ENCODE measurements around the gene SMIM23.

SMIM23 gene

DNA sequence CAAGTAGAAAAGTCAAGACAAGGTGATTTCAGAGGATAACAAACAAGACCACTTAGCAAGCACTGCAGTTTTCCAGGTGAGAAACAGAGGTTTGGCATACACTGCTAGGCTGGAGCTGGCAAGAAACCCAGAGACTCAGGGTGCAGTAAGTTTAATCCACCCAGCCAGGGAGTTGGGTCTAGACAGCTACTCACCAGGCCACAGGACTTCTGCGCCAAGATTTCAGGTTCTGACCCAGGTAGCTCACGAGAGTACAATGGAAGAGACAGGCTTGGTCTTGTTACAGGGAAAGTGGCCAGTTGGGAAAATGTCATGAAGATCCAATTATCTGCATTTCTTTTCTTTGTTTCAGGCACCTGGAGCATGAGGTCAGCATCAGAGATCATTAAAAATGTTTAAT lies 9.8 kb downstream of the SMIM23 start:
- DNase-seq (ENCODE audit: extremely low read depth, low read depth): no peak
- no peak overlapping the region for H3K4me3 ChIP-seq (replicated peaks; ENCODE audit: low read depth, low read length)
- TF ChIP-seq, protein P1, sequence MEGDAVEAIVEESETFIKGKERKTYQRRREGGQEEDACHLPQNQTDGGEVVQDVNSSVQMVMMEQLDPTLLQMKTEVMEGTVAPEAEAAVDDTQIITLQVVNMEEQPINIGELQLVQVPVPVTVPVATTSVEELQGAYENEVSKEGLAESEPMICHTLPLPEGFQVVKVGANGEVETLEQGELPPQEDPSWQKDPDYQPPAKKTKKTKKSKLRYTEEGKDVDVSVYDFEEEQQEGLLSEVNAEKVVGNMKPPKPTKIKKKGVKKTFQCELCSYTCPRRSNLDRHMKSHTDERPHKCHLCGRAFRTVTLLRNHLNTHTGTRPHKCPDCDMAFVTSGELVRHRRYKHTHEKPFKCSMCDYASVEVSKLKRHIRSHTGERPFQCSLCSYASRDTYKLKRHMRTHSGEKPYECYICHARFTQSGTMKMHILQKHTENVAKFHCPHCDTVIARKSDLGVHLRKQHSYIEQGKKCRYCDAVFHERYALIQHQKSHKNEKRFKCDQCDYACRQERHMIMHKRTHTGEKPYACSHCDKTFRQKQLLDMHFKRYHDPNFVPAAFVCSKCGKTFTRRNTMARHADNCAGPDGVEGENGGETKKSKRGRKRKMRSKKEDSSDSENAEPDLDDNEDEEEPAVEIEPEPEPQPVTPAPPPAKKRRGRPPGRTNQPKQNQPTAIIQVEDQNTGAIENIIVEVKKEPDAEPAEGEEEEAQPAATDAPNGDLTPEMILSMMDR (IDR thresholded peaks at IDR 0.05; ENCODE audit: low read depth, low read length, missing control alignments): no peak

DNA sequence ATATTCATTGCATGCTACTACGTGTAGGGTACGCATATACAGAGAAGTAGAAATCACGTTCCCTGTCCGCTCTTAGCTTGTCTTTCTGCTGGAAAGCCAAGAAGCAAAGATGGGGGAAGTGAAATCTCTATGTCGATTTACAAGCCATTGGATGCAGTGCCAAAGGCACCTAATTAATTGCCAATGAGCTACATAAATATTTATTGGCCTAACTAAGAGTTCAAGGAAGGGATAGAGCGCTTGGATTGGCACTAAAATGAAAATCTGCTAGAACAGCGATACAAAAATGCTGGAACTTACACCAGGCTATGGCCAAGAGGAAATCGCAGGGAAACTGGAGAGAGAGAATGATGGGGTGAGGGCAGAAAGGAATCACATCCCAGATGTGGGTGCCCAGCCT lies 10.8 kb downstream of the SMIM23 start:
- DNase-seq (ENCODE audit: extremely low read depth, low read depth): no peak
- TF ChIP-seq, protein P1 (IDR thresholded peaks at IDR 0.05; ENCODE audit: low read depth, low read length, missing control alignments): no peak
- no peak overlapping the region for H3K4me3 ChIP-seq (replicated peaks; ENCODE audit: low read depth, low read length)

DNA sequence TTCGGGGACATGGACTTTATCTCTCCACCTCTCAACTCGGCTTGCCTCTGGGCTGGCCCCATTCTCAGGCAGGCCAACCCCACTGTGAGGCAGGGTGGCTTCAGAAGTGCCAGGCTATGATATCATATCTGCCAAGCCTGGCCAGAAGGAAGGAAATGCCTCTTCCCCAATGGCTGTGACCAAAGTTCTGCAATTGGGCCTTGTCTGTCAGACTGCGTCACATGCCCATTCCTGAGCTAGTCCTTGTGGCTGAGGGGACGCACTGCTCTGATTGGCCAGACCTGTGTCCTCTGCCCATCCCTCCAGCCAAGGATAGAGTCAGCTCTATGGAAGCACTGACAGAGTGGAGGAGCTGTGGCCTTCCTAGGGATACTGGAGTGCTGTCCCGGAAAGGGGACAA lies 11.9 kb downstream of the SMIM23 start:
- no peak for DNase-seq (ENCODE audit: extremely low read depth, low read depth)
- no peak overlapping the region for H3K4me3 ChIP-seq (replicated peaks; ENCODE audit: low read depth, low read length)

DNA sequence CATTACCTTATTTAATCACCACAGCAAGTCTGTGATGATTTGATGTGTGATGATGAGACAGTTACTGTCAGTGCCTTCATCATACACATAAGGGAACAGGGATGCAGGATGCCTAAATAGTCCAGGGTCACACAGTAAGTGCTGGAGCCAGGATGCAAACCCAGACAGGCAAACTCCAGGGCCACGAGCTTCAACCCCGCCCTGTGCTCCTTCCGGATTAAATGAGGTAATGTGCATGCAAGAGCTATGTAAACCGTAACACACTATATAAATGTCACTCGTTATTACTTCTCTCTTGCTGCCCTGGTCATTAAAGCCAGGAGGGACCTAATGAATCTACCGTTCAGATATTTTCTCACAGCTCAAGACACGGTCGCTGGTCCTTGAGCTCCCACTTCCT lies 12.8 kb downstream of the SMIM23 start:
- TF ChIP-seq, protein P1 (IDR thresholded peaks at IDR 0.05; ENCODE audit: low read depth, low read length, missing control alignments): no peak
- DNase-seq (ENCODE audit: extremely low read depth, low read depth): peak; percentile 3
- H3K4me3 ChIP-seq (replicated peaks; ENCODE audit: low read depth, low read length): no peak overlapping the region

More for the DNA sequence above, 11.9 kb downstream of the SMIM23 start:
- TF ChIP-seq, protein P1 (IDR thresholded peaks at IDR 0.05; ENCODE audit: low read depth, low read length, missing control alignments): no peak

DNA sequence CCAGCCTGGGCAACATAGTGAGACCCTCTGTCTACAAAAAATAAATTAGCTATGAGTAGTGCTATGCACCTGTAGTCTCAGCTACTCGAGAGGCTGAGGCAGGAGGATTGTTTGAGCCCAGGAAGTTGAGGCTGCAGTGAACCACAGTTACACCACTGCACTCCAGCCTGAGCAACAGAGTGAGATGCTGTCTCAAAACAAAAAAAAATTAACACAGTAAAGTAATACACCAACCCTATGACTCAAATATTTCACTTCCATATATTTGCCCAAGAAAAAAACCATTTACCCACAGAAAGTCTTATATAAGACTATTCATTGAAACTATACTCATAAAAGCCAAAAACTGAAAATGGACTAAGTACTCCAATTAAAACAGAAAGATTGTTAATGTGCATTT lies 16.2 kb downstream of the SMIM23 start:
- no peak for DNase-seq (ENCODE audit: extremely low read depth, low read depth)
- H3K4me3 ChIP-seq (replicated peaks; ENCODE audit: low read depth, low read length): no peak overlapping the region
- TF ChIP-seq, protein P1 (IDR thresholded peaks at IDR 0.05; ENCODE audit: low read depth, low read length, missing control alignments): no peak

DNA sequence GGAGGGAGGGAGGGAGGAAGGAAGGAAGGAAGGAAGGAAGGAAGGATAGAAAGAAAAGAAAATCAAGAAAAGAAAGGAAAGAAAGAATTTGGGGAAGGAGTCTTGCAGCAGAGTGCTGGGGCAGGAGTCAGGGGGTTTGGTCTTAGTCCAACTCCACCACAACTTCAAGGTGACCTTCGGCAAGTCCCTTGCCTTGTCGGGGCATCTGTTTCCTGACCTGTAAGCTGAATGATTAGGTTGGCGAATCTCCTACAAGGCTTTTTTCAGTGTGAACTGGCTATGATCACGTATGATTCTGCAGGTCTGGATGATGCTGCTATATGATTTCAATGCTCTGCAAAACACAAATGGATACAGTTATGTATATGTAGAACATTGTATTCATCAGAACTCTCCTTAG lies 20.1 kb downstream of the SMIM23 start:
- TF ChIP-seq, protein P1 (IDR thresholded peaks at IDR 0.05; ENCODE audit: low read depth, low read length, missing control alignments): no peak
- no peak overlapping the region for H3K4me3 ChIP-seq (replicated peaks; ENCODE audit: low read depth, low read length)
- DNase-seq (ENCODE audit: extremely low read depth, low read depth): no peak
